OCI-LY3 (cell line): ENCODE results near the gene HNRNPA3.
A peak's percentile ranks its signal among the peaks of the same experiment; 100 is the strongest.

Experiments used
- H2AFZ ChIP-seq: fragments of 200-600, 300-600 bp; shearing (Covaris generic); 2 replicates; pipeline ENCODE4 v1.6.0; 2014; ENCODE audit warnings: antibody characterized with exemption, low read depth, low read length
- H3K27ac ChIP-seq: fragments of 200-600, 300-600 bp; sonication (generic); 2 replicates; pipeline ENCODE4 v1.5.1; 2014; ENCODE audit warnings: mild to moderate bottlenecking, low read length, moderate library complexity, mixed read lengths
- H3K27me3 ChIP-seq: fragments of 200-600, 300-600 bp; sonication (generic); 2 replicates; pipeline ENCODE4 v1.6.1; 2014; ENCODE audit warnings: low read depth, low read length, mixed read lengths
- H3K36me3 ChIP-seq: fragments of 200-600, 300-600 bp; sonication (generic); replicated peaks from 2 replicates; pipeline ENCODE3; 2014; ENCODE audit warnings: low read depth, low read length, mixed read lengths
- H3K4me1 ChIP-seq: fragments of 300-600, 200-600 bp; sonication (generic); 2 replicates; pipeline ENCODE4 v1.6.1; 2014; ENCODE audit warnings: low read length, mixed read lengths
- H3K4me2 ChIP-seq: fragments of 200-600, 300-600 bp; sonication (generic); 2 replicates; pipeline ENCODE4 v1.6.1; 2014; ENCODE audit warnings: low read length, mixed read lengths
- H3K4me3 ChIP-seq: fragments of 300-600, 200-600 bp; sonication (generic); 2 replicates; pipeline ENCODE4 v1.5.1; 2014; ENCODE audit warnings: antibody characterized with exemption, mild to moderate bottlenecking, low read length, moderate library complexity
- H3K79me2 ChIP-seq: fragments of 300-600, 200-600 bp; shearing (Covaris generic); 2 replicates; pipeline ENCODE4 v1.6.1; 2014; ENCODE audit warnings: mild to moderate bottlenecking, low read length, mixed read lengths
- H3K9ac ChIP-seq: fragments of 300-600, 200-600 bp; shearing (Covaris generic); 2 replicates; pipeline ENCODE4 v1.6.0; 2014; ENCODE audit warnings: mild to moderate bottlenecking, low read length, moderate library complexity
- H3K9me3 ChIP-seq: fragments of 200-600, 300-600 bp; shearing (Covaris generic); 2 replicates; pipeline ENCODE4 v1.6.1; 2014; ENCODE audit warnings: low read length, mixed read lengths; ENCODE audit not compliant: insufficient read depth
- H4K20me1 ChIP-seq: fragments of 200-600, 300-600 bp; sonication (generic); 2 replicates; pipeline ENCODE4 v1.6.1; 2016; ENCODE audit warnings: low read length, mixed read lengths; ENCODE audit not compliant: insufficient read depth
- CTCF ChIP-seq: fragments of 200-600, 300-600 bp; sonication (generic); IDR thresholded peaks from 2 replicates; pipeline ENCODE4 v1.5.1; 2014; ENCODE audit warnings: antibody characterized with exemption, low read length, low read depth
- EZH2phosphoT487 ChIP-seq: fragments of 200-600 bp; shearing (Covaris generic); IDR thresholded peaks from 2 replicates; pipeline ENCODE4 v1.6.1; 2018; ENCODE audit warnings: antibody characterized with exemption, mixed run types, low read depth

HNRNPA3 gene

GRCh38 chr2:177165721-177166711 is 46.6 kb upstream of the HNRNPA3 start:
- no peaks in the 10 kb centered on the region for H3K79me2 ChIP-seq
- H3K9ac ChIP-seq, result peak overlapping the region; percentile 79
- H3K9me3 ChIP-seq, result no peaks in the 10 kb centered on the region
- H4K20me1 ChIP-seq, result no peaks in the 10 kb centered on the region
- peak overlapping the region; percentile 95 for H3K4me2 ChIP-seq
- H3K4me1 ChIP-seq, result peaks cover 46% of the 10 kb centered on the region
- 0 out of 2 replicates have a peak overlapping the region, but pooled peaks have one; percentile 99 for H2AFZ ChIP-seq
- peak overlapping the region; percentile 58 for H3K27ac ChIP-seq
- TF ChIP-seq CTCF (no peak), EZH2phosphoT487 (no peak)
- peak overlapping the region; percentile 83 for H3K4me3 ChIP-seq
- no peaks in the 10 kb centered on the region for H3K36me3 ChIP-seq
- peaks cover 6% of the 10 kb centered on the region; the same call in 1 of the 2 replicates for H3K27me3 ChIP-seq

- H3K4me3 ChIP-seq, result no peak overlapping the region
- TF ChIP-seq CTCF, result no peak
- TF ChIP-seq EZH2phosphoT487, result no peak
- H3K36me3 ChIP-seq, result no peaks in the 10 kb centered on the region
- no peak overlapping the region for H3K27ac ChIP-seq
- H3K4me2 ChIP-seq, result peak overlapping the region; percentile 15
- no peaks in the 10 kb centered on the region for H4K20me1 ChIP-seq
- peaks cover 42% of the 10 kb centered on the region for H3K4me1 ChIP-seq
- no peaks in the 10 kb centered on the region for H3K9me3 ChIP-seq
- H3K79me2 ChIP-seq, result no peaks in the 10 kb centered on the region
- no peak overlapping the region for H3K9ac ChIP-seq
- peak overlapping the region; percentile 43; the same call in 1 of the 2 replicates for H2AFZ ChIP-seq
- H3K27me3 ChIP-seq, result no peaks in the 10 kb centered on the region
These were observed 42.6 kb upstream of the HNRNPA3 start for GRCh38 chr2:177169810-177170514.

GRCh38 chr2:177171418-177171865 is 41.2 kb upstream of the HNRNPA3 start:
- no peak overlapping the region for H2AFZ ChIP-seq
- H3K79me2 ChIP-seq, result no peaks in the 10 kb centered on the region
- H3K27ac ChIP-seq, result no peak overlapping the region
- H3K9me3 ChIP-seq, result no peaks in the 10 kb centered on the region
- TF ChIP-seq EZH2phosphoT487, result no peak
- TF ChIP-seq CTCF, result no peak
- H4K20me1 ChIP-seq, result no peaks in the 10 kb centered on the region
- 0 out of 2 replicates have a peak, but pooled peaks cover 4% of the 10 kb centered on the region for H3K27me3 ChIP-seq
- no peaks in the 10 kb centered on the region for H3K36me3 ChIP-seq
- H3K4me1 ChIP-seq, result peaks cover 28% of the 10 kb centered on the region
- H3K4me2 ChIP-seq, result peak overlapping the region; percentile 19
- H3K9ac ChIP-seq, result no peak overlapping the region
- no peak overlapping the region for H3K4me3 ChIP-seq
